NCI-H774 (cell line): Measurements from ENCODE around the gene WASL.
A peak's percentile ranks its signal among the peaks of the same experiment; 100 is the strongest.
"Not testable (repeated sequence)": the region's sequence is repeated elsewhere in the genome, so short reads cannot be mapped to it uniquely, and the experiment has no call there.

Experiments
- DNase-seq: peaks from one replicate; lab custom pipeline; 2025; lab: John Stamatoyannopoulos, UW

WASL gene

DNA sequence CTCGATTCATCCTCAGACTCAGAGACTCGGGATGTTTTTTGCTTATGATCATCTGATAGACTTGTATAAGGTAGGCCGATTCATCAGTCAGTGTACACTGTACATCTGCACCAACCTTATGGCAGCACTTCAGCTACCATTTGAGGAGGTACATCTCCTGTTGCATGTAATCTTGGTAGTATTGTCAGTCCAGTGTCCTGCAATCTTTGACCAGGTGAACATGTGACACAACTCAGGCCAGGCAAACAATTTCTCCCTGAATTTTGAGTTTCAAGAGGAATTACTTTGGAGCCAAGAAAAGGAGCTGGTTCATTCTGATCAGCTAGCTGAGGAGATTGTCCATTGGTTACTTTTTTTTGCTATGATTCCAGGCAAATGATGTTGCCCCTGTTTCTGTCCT is 19.7 kb upstream of the WASL start:
- no peak for DNase-seq

GRCh38 chr7:123763191-123763661 is 14.4 kb upstream of the WASL start:
- no peak for DNase-seq

GRCh38 chr7:123761729-123762128 is 12.9 kb upstream of the WASL start:
- DNase-seq, result no peak

- no peak for DNase-seq
Measured at GRCh38 chr7:123757095-123757494, 8.3 kb upstream of the WASL start.

- DNase-seq, result no peak
Measured at GRCh38 chr7:123755338-123755737, 6.5 kb upstream of the WASL start.

- no peak for DNase-seq
Measured at GRCh38 chr7:123754271-123754871, 5.6 kb upstream of the WASL start.

- DNase-seq, result no peak
Measured at GRCh38 chr7:123752534-123752933, 3.7 kb upstream of the WASL start.

GRCh38 chr7:123751821-123752220 is 3.0 kb upstream of the WASL start:
- DNase-seq, result no peak

- no peak for DNase-seq
Measured at GRCh38 chr7:123750389-123751230, 1.8 kb upstream of the WASL start.

GRCh38 chr7:123749537-123749857 is 694 bp upstream of the WASL start:
- DNase-seq, result no peak

DNA sequence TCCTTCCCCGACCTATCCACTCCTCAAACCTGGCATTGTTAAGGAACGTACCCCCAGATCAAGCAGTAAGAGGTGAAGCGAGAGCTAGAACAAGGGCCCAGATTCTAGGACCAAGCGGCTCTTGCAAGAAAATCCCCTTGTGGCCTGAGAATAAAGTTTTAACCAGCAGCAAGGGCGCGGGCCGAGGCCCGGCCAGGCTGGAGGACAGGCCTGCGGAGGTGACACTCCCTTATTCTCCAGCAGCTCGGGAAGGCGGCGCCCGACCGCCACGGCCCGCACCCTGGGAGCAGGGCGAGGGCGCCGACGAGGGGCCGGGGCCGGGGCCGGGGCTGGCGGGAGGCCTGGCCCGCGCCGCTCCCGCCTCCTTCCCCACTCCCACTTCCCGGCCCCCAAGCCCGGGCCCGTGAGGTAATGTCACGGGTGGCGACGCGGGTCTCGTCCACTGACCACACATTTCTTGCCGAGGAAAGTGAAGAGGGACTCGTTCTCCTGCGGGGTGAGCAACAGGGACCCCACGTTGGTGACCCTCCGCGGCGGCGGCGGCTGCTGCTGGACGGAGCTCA is 551 bp downstream of the WASL start:
- no peak for DNase-seq

GRCh38 chr7:123747620-123748141 is 1.1 kb downstream of the WASL start:
- peak; percentile 26 for DNase-seq

GRCh38 chr7:123746931-123747488 is 1.8 kb downstream of the WASL start:
- DNase-seq, result no peak

- no peak for DNase-seq
Measured at GRCh38 chr7:123746055-123746454, 2.7 kb downstream of the WASL start.

- DNase-seq, result no peak
Measured at GRCh38 chr7:123745437-123745836, 3.4 kb downstream of the WASL start.

- no peak for DNase-seq
Measured at GRCh38 chr7:123744416-123744815, 4.4 kb downstream of the WASL start.

GRCh38 chr7:123741940-123742339 is 6.9 kb downstream of the WASL start:
- no peak for DNase-seq

DNA sequence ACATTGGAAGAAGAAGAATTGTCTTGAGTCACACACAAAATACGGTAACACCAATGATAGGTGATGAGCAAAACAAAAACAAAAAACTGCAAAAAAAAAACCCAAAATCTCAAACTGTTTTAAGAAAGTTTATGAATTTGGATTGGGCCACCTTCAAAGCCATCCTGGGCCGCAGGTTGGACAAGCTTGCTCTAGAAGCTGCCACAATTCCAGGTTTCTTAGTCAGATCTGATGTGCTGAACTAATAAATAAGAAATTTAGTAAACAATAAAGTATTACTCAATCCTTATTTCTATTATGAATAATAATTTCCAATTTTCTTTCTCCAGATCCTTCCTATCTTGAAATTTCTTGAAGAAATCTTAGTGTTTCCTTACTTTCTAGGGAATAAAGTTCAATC is 10.0 kb downstream of the WASL start:
- DNase-seq, result no peak

DNA sequence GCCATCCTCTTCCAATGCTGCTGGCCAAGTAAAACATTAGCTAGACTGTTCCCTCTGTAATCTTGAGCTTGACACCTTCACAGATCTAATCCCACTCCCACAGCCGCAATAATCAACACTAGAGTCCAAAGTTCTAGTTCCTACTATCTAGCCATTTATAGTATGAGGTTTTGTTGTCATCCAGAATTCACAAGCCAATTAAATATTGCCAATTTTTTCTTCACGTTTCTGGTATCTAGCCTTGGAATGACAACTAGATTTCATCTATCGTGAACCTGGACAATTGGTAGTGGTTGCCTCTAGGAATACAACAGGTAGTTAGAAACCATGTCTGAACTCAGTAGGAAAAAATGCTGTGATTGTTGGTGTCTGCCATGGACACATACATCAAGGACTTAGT is 10.4 kb downstream of the WASL start:
- DNase-seq, result no peak

GRCh38 chr7:123737168-123737674 is 11.6 kb downstream of the WASL start:
- DNase-seq, result not testable (repeated sequence)

GRCh38 chr7:123735539-123735938 is 13.3 kb downstream of the WASL start:
- DNase-seq, result no peak

DNA sequence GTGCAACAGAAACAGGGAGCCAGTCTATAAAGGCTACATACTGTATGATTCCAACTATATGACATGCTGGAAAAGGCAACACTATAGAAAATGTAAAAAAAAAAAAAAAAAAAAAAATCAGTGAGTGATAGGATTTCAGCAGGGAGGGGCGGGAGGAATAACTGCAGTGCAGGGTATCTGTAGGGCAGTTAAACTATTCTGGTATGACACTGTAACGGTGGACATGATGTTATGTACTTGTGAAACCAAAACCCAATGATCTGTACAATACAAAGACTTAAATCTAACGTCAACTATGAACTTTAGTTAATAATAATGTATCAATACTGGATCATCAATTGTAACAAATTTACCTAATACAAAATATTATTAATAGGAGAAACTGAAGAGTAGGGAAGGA is 14.3 kb downstream of the WASL start:
- no peak for DNase-seq
